Glutamatergic neuron (in vitro differentiated cells): ENCODE results near the gene HOXB3. TPM values are rescaled to one million over a fixed set of nuclear protein-coding genes. Genes with fewer than 3 reads are reported as not detected.

ENCODE experiments used
- DNase-seq: peaks from one replicate; pipeline ENCODE4 v3.0.0; 2022
- H3K27ac Mint-ChIP-seq: one replicate; pipeline ENCODE4 v1.8.0; 2020; ENCODE audit warnings: mild to moderate bottlenecking, mixed read lengths, inconsistent platforms; ENCODE audit not compliant: unreplicated experiment
- H3K27me3 Mint-ChIP-seq: one replicate; pipeline ENCODE4 v1.8.0; 2020; ENCODE audit warnings: mild to moderate bottlenecking, moderate library complexity, mixed read lengths, inconsistent platforms; ENCODE audit not compliant: unreplicated experiment
- H3K36me3 Mint-ChIP-seq: one replicate; pipeline ENCODE4 v1.8.0; 2020; ENCODE audit warnings: mild to moderate bottlenecking, mixed read lengths, inconsistent platforms; ENCODE audit not compliant: unreplicated experiment
- H3K4me1 Mint-ChIP-seq: one replicate; pipeline ENCODE4 v1.8.0; 2020; ENCODE audit warnings: mild to moderate bottlenecking, low read depth, mixed read lengths, inconsistent platforms; ENCODE audit not compliant: unreplicated experiment
- H3K4me3 Mint-ChIP-seq: one replicate; pipeline ENCODE4 v1.8.0; 2020; ENCODE audit warnings: mild to moderate bottlenecking, mixed read lengths, inconsistent platforms; ENCODE audit not compliant: unreplicated experiment
- H3K9me3 Mint-ChIP-seq: one replicate; pipeline ENCODE4 v1.8.0; 2020; ENCODE audit warnings: mild to moderate bottlenecking, moderate library complexity, mixed read lengths, inconsistent platforms; ENCODE audit not compliant: unreplicated experiment
- CTCF ChIP-seq: fragments of 200-600 bp; sonication (generic); IDR thresholded peaks from one replicate; pipeline ENCODE4 v1.5.0; 2021; ENCODE audit not compliant: partially characterized antibody, unreplicated experiment
- total RNA-seq: library from RNA; stranded (reverse); fragmentation: NEBNext Ultra II Directional; extraction: Animal tissue kit (Norgen Biotek cat#: 25700); gene quantifications from one replicate; pipeline ENCODE4 v1.2.1, GENCODE V29; 2021; ENCODE audit not compliant: unreplicated experiment

The HOXB3 gene
- total RNA-seq, 1 donor from 2014 or later: not detected

DNA sequence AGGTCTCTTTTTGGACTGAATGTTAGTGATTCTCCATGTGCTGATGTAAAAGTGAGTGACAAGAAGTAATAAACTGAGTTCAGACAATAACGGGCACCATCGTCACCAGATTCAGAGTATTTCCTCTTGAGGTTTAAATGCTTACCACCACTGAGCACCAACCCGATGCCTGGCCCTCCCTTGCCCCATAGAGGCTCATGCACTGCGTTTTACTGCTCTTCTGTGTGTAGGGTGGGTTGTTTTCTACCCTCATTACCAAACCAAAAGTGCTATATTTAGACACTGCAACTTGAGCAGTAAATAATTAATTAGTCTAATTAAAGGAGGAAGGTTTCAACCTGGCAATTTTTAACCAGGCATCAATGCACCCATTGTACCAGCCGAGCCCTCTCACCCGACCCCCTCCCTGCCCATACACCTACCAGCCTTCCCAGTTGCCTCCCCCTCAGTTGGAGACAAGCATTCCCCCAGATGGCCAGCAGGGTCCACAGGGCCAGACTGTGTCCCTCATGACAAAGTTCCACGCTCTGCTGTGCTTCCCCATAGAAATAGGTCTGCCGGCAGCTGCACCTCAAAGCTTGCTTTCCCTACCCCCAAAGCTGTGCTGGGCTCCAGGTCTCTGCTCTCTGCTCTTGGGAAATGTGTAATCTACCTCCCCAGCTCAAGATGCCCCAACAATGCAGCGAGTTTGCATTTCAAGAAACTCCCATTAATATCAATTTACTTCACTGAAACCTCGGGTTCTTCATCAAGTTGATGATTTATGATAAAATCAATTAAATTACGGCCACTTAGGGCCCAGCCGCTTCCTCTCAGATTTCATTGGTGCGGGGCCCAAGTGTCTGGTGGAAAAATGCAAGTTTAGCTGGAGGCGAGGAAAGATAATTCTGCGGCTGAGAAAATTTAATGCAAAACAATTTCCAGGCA is 27.9 kb downstream of the HOXB3 start:
- peaks cover 6% of the 10 kb centered on the region for H3K9me3 Mint-ChIP-seq
- H3K27ac Mint-ChIP-seq: no peak overlapping the region
- no peaks in the 10 kb centered on the region for H3K36me3 Mint-ChIP-seq
- TF ChIP-seq CTCF: peak; percentile 16
- peaks cover 3% of the 10 kb centered on the region for H3K4me1 Mint-ChIP-seq
- H3K27me3 Mint-ChIP-seq: peaks cover 40% of the 10 kb centered on the region
- DNase-seq: no peak
- H3K4me3 Mint-ChIP-seq: no peak overlapping the region

GRCh38 chr17:48559840-48560817 is 29.9 kb downstream of the HOXB3 start:
- peaks cover 5% of the 10 kb centered on the region for H3K4me1 Mint-ChIP-seq

GRCh38 chr17:48559122-48559839 is 30.8 kb downstream of the HOXB3 start:
- TF ChIP-seq CTCF: no peak
- H3K4me3 Mint-ChIP-seq: no peak overlapping the region
- peaks cover 5% of the 10 kb centered on the region for H3K4me1 Mint-ChIP-seq
- no peaks in the 10 kb centered on the region for H3K36me3 Mint-ChIP-seq
- H3K27ac Mint-ChIP-seq: no peak overlapping the region
- H3K27me3 Mint-ChIP-seq: peaks cover 56% of the 10 kb centered on the region
- peaks cover 11% of the 10 kb centered on the region for H3K9me3 Mint-ChIP-seq
- DNase-seq: no peak

More at GRCh38 chr17:48559840-48560817, 29.9 kb downstream of the HOXB3 start:
- Mint-ChIP-seq H3K4me3 (no peak overlapping the region), H3K27me3 (peaks cover 51% of the 10 kb centered on the region), H3K36me3 (no peaks in the 10 kb centered on the region), H3K27ac (no peak overlapping the region), H3K9me3 (peaks cover 8% of the 10 kb centered on the region)
- TF ChIP-seq CTCF: no peak
- no peak for DNase-seq

DNA sequence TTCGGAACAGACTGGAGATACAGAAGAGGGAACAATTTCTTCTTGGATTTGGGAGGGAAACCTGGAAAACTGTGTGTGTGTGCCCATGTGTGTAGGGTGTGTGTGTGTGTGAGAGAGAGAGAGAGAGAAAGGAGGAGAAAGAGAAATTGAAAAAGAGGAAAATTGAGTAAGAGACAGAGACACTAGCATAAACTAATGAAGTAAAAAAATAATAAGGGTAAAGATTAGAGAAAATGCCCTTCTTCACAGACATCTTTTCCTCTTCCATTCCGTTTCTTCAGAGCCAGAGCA is 31.3 kb downstream of the HOXB3 start:
- Mint-ChIP-seq H3K4me1 (peaks cover 5% of the 10 kb centered on the region), H3K9me3 (peaks cover 11% of the 10 kb centered on the region), H3K27me3 (peaks cover 58% of the 10 kb centered on the region), H3K36me3 (no peaks in the 10 kb centered on the region), H3K27ac (no peak overlapping the region), H3K4me3 (no peak overlapping the region)
- TF ChIP-seq CTCF: no peak
- DNase-seq: no peak
